ENCODE measurements around the gene SYNJ1. TPM values are rescaled to one million over a fixed set of nuclear protein-coding genes. Genes with fewer than 3 reads are reported as not detected.

SYNJ1 gene
- total RNA-seq, 1 experiment from 2014 or later = 4.2 TPM

GRCh38 chr21:32705901-32706300, 21.9 kb downstream of the SYNJ1 start:
- ChIA-PET CTCF (no interaction called here), POLR2A (no interaction called here)
- ATAC-seq (no peak), DNase-seq (ENCODE audit: low spot score) (no peak)
- peaks cover 18% of the 10 kb centered on the region for H3K4me1 Mint-ChIP-seq
- no peak overlapping the region for H3K4me3 Mint-ChIP-seq
- H3K9me3 Mint-ChIP-seq = no peaks in the 10 kb centered on the region
- H3K36me3 Mint-ChIP-seq = no peaks in the 10 kb centered on the region
- H3K27ac Mint-ChIP-seq = peak overlapping the region; percentile 21
- H3K27me3 Mint-ChIP-seq (ENCODE audit: low read depth) = no peaks in the 10 kb centered on the region
- TF ChIP-seq ZNF317 (CRISPR knock-in tag; IDR thresholded peaks at IDR 0.05; ENCODE audit: borderline replicate concordance, low read depth) (no peak), NFYB (CRISPR knock-in tag; conservative IDR thresholded peaks at IDR 0.05; ENCODE audit: low read depth) (no peak), ESRRA (CRISPR knock-in tag; IDR thresholded peaks at IDR 0.05; ENCODE audit: borderline replicate concordance) (no peak), GTF2I (CRISPR knock-in tag; conservative IDR thresholded peaks at IDR 0.05) (no peak), ZNF138 (CRISPR knock-in tag; conservative IDR thresholded peaks at IDR 0.05) (no peak), PRRX2 (CRISPR knock-in tag; IDR thresholded peaks at IDR 0.05) (no peak), MYBL2 (CRISPR knock-in tag; IDR thresholded peaks at IDR 0.05) (no peak), HMGXB4 (CRISPR knock-in tag; IDR thresholded peaks at IDR 0.05) (no peak), ZNF396 (CRISPR knock-in tag; IDR thresholded peaks at IDR 0.05; ENCODE audit: borderline replicate concordance) (no peak)

- Mint-ChIP-seq H3K9me3 (no peaks in the 10 kb centered on the region), H3K36me3 (no peaks in the 10 kb centered on the region), H3K27me3 (ENCODE audit: low read depth) (no peaks in the 10 kb centered on the region), H3K4me3 (no peak overlapping the region), H3K4me1 (peaks cover 18% of the 10 kb centered on the region), H3K27ac (peak overlapping the region; percentile 70; the same call in 1 of the 2 replicates)
- CTCF ChIA-PET = no interaction called here
- POLR2A ChIA-PET = interaction anchor here (0.7 kb wide), 1 partner anchor 751 kb away, joined by 4 read pairs; no protein-coding TSS in a partner anchor
- no peak for DNase-seq (ENCODE audit: low spot score)
- peak; percentile 78 for ATAC-seq
- TF ChIP-seq IRF2 (CRISPR knock-in tag; IDR thresholded peaks at IDR 0.05; ENCODE audit: borderline replicate concordance, low read depth) (no peak), NFATC4 (CRISPR knock-in tag; IDR thresholded peaks at IDR 0.05) (no peak), ZNF425 (CRISPR knock-in tag; conservative IDR thresholded peaks at IDR 0.05) (no peak), ATF2 (CRISPR knock-in tag; IDR thresholded peaks at IDR 0.05; ENCODE audit: borderline replicate concordance, low read depth) (no peak), USF2 (CRISPR knock-in tag; IDR thresholded peaks at IDR 0.05) (no peak), ZNF138 (CRISPR knock-in tag; conservative IDR thresholded peaks at IDR 0.05) (no peak), KAT7 (CRISPR knock-in tag; IDR thresholded peaks at IDR 0.05; ENCODE audit: borderline replicate concordance) (no peak), FOXP4 (CRISPR knock-in tag; IDR thresholded peaks at IDR 0.05) (no peak), AFF4 (CRISPR knock-in tag; IDR thresholded peaks at IDR 0.05; ENCODE audit: borderline replicate concordance) (no peak), IRF1 (CRISPR knock-in tag; IDR thresholded peaks at IDR 0.05) (no peak), NFYB (CRISPR knock-in tag; conservative IDR thresholded peaks at IDR 0.05; ENCODE audit: low read depth) (no peak), TEAD1 (CRISPR knock-in tag; IDR thresholded peaks at IDR 0.05) (no peak), FOXJ3 (CRISPR knock-in tag; IDR thresholded peaks at IDR 0.05; ENCODE audit: borderline replicate concordance) (no peak), GABPB1 (CRISPR knock-in tag; IDR thresholded peaks at IDR 0.05) (no peak), SP1 (CRISPR knock-in tag; conservative IDR thresholded peaks at IDR 0.05) (no peak), EMX1 (CRISPR knock-in tag; IDR thresholded peaks at IDR 0.05) (no peak)
These were observed 22.7 kb downstream of the SYNJ1 start for GRCh38 chr21:32705139-32705538.
